ENCODE results near the gene CDH23. TPM values are rescaled to one million over a fixed set of nuclear protein-coding genes. Genes with fewer than 3 reads are reported as not detected.
A peak's percentile ranks its signal among the peaks of the same experiment; 100 is the strongest.

The CDH23 gene
- total and polyA plus RNA-seq, 2 donors (not counting 1 experiment from before 2014, with no cell fraction given): 0.01 to 0.17 TPM

DNA sequence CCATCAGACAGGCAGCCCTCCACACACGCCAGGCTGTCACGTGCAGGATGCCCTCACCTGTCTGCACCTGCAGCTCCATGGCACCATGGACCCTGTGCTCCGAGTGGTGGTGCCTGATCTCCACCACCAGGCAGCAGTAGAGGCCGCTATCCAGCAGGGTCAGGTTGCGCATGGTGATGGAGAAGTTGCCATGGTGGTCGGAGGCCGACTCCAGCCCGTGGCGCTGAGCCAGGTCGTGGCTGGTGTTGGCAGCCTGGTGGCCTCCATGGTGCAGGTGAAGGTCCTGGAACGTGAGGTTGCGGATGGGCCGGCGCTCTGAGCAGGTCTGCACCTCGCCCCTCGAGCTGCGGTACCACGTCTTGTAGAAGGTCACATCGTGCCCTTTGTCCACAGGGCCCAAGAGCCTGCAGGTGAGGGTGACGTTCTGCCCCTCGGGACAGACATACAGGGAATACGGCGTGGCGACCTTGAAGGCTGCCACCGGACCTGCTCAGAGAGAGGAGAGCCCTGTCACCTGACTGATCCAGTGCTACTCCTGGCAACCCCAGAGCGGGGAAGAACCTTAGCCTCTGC is 364.9 kb downstream of the CDH23 start:
- no peaks in the 10 kb centered on the region for H3K9me3 ChIP-seq (ENCODE audit: control insufficient read depth, insufficient read depth, low read depth, low read length)
- H3K27me3 ChIP-seq (ENCODE audit: control insufficient read depth, insufficient read depth, low read length): no peaks in the 10 kb centered on the region
- H2AFZ ChIP-seq (ENCODE audit: low read length): no peak overlapping the region
- H3K79me2 ChIP-seq (ENCODE audit: control insufficient read depth, insufficient read depth, low read length): no peaks in the 10 kb centered on the region
- no peak overlapping the region for H3K4me2 ChIP-seq (ENCODE audit: extremely low read depth, insufficient read depth, low read length)
- no peak for DNase-seq (ENCODE audit: low read depth in 2 of 2)
- no peaks in the 10 kb centered on the region for H4K20me1 ChIP-seq (ENCODE audit: control insufficient read depth, extremely low read depth, insufficient read depth, low read length)
- H3K4me1 ChIP-seq (ENCODE audit: control insufficient read depth, extremely low read depth, insufficient read depth, low read length): peaks cover 19% of the 10 kb centered on the region
- no peak overlapping the region for H3K4me3 ChIP-seq (replicated peaks in 1 of 4; ENCODE audit: control extremely low read depth in 1 of 4, insufficient read depth in 1 of 4, low read depth in 3 of 4, low read length in 4 of 4)
- H3K9ac ChIP-seq (ENCODE audit: insufficient read depth, low read length): no peak overlapping the region
- H3K36me3 ChIP-seq (ENCODE audit: control insufficient read depth, insufficient read depth, low read length): peaks cover 3% of the 10 kb centered on the region
- H3K27ac ChIP-seq (ENCODE audit: insufficient read depth, low read length): no peak overlapping the region
- TF ChIP-seq EZH2 (IDR thresholded peaks at IDR 0.05; ENCODE audit: low read length, missing control alignments): no peak
- TF ChIP-seq, protein P1, sequence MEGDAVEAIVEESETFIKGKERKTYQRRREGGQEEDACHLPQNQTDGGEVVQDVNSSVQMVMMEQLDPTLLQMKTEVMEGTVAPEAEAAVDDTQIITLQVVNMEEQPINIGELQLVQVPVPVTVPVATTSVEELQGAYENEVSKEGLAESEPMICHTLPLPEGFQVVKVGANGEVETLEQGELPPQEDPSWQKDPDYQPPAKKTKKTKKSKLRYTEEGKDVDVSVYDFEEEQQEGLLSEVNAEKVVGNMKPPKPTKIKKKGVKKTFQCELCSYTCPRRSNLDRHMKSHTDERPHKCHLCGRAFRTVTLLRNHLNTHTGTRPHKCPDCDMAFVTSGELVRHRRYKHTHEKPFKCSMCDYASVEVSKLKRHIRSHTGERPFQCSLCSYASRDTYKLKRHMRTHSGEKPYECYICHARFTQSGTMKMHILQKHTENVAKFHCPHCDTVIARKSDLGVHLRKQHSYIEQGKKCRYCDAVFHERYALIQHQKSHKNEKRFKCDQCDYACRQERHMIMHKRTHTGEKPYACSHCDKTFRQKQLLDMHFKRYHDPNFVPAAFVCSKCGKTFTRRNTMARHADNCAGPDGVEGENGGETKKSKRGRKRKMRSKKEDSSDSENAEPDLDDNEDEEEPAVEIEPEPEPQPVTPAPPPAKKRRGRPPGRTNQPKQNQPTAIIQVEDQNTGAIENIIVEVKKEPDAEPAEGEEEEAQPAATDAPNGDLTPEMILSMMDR (conservative IDR thresholded peaks at IDR 0.05 in 1 of 2, IDR thresholded peaks at IDR 0.05 in 1 of 2; ENCODE audit: low read depth in 1 of 2, low read length in 2 of 2): no peak

DNA sequence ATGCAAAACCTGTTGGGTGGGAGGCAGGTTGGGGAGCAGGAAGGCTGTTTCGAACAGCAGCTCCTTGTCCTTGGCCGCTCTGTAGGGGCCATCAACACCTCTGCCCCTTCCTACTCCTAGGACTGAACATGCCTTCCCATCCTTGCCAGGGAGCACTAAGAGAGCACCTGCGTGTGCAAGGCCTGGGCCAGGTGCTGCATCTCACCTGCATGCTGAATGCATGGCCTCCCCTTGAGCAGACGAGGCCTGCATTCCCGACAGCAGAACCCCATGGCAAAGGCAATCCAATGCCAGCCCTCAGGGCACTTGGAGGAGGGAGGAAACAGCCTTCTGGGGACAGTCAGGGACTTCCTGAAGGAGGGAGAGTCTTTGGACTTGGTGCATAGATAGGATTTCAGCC is 365.6 kb downstream of the CDH23 start:
- TF ChIP-seq, protein P1 (conservative IDR thresholded peaks at IDR 0.05 in 1 of 2, IDR thresholded peaks at IDR 0.05 in 1 of 2; ENCODE audit: low read depth in 1 of 2, low read length in 2 of 2): no peak
- TF ChIP-seq EZH2 (IDR thresholded peaks at IDR 0.05; ENCODE audit: low read length, missing control alignments): no peak
- Histone ChIP-seq H4K20me1 (ENCODE audit: control insufficient read depth, extremely low read depth, insufficient read depth, low read length) (no peaks in the 10 kb centered on the region), H3K9me3 (ENCODE audit: control insufficient read depth, insufficient read depth, low read depth, low read length) (no peaks in the 10 kb centered on the region), H3K4me2 (ENCODE audit: extremely low read depth, insufficient read depth, low read length) (no peak overlapping the region), H3K79me2 (ENCODE audit: control insufficient read depth, insufficient read depth, low read length) (no peaks in the 10 kb centered on the region), H3K9ac (ENCODE audit: insufficient read depth, low read length) (no peak overlapping the region), H3K27me3 (ENCODE audit: control insufficient read depth, insufficient read depth, low read length) (no peaks in the 10 kb centered on the region), H3K4me3 (replicated peaks in 1 of 4; ENCODE audit: control extremely low read depth in 1 of 4, insufficient read depth in 1 of 4, low read depth in 3 of 4, low read length in 4 of 4) (no peak overlapping the region), H2AFZ (ENCODE audit: low read length) (no peak overlapping the region), H3K4me1 (ENCODE audit: control insufficient read depth, extremely low read depth, insufficient read depth, low read length) (peaks cover 20% of the 10 kb centered on the region), H3K36me3 (ENCODE audit: control insufficient read depth, insufficient read depth, low read length) (peaks cover 3% of the 10 kb centered on the region), H3K27ac (ENCODE audit: insufficient read depth, low read length) (no peak overlapping the region)
- no peak for DNase-seq (ENCODE audit: low read depth in 2 of 2)

DNA sequence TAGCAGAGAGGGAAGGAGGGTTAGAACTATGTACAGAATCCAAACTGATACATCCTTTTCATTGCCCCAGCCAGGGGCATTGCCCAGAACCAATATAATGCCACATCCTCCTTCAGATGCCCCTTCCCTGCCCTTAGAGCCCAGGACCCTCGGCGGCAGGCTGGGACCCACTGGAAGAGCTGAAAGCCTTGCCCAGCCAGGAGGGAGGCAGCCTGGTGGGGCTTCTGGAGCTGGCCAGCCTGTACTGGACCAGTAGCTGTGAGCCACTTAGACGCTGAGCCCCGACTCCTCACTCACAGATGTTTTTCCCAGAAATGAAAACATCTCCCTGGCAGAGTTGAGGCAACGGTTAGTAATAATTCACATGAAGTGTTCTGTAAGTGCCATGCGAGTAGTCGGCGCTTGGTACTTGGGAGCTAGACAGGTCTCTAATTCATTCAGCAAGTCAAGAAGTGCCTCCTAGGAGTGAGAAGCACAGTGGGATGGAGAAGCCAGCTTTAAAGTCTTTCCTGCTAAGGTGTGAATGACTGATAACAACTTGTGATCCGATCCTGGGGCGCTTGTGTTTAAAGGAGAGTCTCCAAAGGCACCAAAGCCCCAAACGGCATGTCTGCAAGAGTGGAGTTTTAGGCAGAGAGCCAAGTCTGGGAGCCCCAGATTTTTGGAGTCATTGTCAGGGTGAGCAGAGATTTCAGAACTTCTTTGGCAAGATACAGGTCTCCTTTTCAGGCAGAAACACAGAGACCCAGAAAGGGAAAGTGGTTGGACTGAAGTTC is 366.8 kb downstream of the CDH23 start:
- Histone ChIP-seq H3K27me3 (ENCODE audit: control insufficient read depth, insufficient read depth, low read length) (no peaks in the 10 kb centered on the region), H4K20me1 (ENCODE audit: control insufficient read depth, extremely low read depth, insufficient read depth, low read length) (no peaks in the 10 kb centered on the region), H2AFZ (ENCODE audit: low read length) (no peak overlapping the region), H3K4me2 (ENCODE audit: extremely low read depth, insufficient read depth, low read length) (no peak overlapping the region), H3K4me3 (replicated peaks in 1 of 4; ENCODE audit: control extremely low read depth in 1 of 4, insufficient read depth in 1 of 4, low read depth in 3 of 4, low read length in 4 of 4) (no peak overlapping the region), H3K9ac (ENCODE audit: insufficient read depth, low read length) (no peak overlapping the region), H3K9me3 (ENCODE audit: control insufficient read depth, insufficient read depth, low read depth, low read length) (no peaks in the 10 kb centered on the region), H3K79me2 (ENCODE audit: control insufficient read depth, insufficient read depth, low read length) (no peaks in the 10 kb centered on the region), H3K27ac (ENCODE audit: insufficient read depth, low read length) (no peak overlapping the region), H3K4me1 (ENCODE audit: control insufficient read depth, extremely low read depth, insufficient read depth, low read length) (peaks cover 31% of the 10 kb centered on the region), H3K36me3 (ENCODE audit: control insufficient read depth, insufficient read depth, low read length) (peaks cover 3% of the 10 kb centered on the region)
- peak; percentile 25 to 38 for DNase-seq (ENCODE audit: low read depth in 2 of 2)
- TF ChIP-seq, protein P1 (conservative IDR thresholded peaks at IDR 0.05 in 1 of 2, IDR thresholded peaks at IDR 0.05 in 1 of 2; ENCODE audit: low read depth in 1 of 2, low read length in 2 of 2): no peak
- no peak for TF ChIP-seq EZH2 (IDR thresholded peaks at IDR 0.05; ENCODE audit: low read length, missing control alignments)

All from fibroblast of lung (primary cell).